Measurements from ENCODE around the gene SCAANT1.

DNA sequence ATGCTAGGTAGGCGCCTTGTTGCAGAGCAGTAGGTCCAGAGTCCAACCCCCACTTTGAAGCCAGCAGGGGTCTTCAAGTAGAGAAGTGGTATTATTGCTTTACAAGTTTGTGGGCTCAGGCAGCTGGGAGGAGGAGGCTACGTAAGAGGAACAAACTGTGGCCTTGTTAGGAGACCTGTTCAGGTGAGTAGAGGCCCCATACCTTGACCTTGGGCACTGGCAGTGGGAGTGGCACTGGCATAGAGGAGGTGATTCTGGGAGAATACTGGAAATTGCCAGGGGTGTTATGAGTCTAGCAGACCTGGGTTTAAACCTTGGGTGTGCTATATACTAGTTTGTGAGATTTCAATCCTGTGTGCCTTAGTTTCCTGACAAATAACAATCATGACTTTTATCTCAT lies 34.6 kb upstream of the SCAANT1 start:
- no peak for TF ChIP-seq EZH2phosphoT487 (IDR thresholded peaks at IDR 0.05; ENCODE audit: low read depth)
- TF ChIP-seq, protein P1, sequence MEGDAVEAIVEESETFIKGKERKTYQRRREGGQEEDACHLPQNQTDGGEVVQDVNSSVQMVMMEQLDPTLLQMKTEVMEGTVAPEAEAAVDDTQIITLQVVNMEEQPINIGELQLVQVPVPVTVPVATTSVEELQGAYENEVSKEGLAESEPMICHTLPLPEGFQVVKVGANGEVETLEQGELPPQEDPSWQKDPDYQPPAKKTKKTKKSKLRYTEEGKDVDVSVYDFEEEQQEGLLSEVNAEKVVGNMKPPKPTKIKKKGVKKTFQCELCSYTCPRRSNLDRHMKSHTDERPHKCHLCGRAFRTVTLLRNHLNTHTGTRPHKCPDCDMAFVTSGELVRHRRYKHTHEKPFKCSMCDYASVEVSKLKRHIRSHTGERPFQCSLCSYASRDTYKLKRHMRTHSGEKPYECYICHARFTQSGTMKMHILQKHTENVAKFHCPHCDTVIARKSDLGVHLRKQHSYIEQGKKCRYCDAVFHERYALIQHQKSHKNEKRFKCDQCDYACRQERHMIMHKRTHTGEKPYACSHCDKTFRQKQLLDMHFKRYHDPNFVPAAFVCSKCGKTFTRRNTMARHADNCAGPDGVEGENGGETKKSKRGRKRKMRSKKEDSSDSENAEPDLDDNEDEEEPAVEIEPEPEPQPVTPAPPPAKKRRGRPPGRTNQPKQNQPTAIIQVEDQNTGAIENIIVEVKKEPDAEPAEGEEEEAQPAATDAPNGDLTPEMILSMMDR (IDR thresholded peaks at IDR 0.05; ENCODE audit: low read depth, low read length) = no peak
